LoVo (cell line): ENCODE measurements around the gene PDE9A.

ENCODE experiments used
- DNase-seq: peaks from one replicate; pipeline ENCODE4 v3.0.0-alpha.2; 2016; ENCODE audit warnings: low spot score

Gene PDE9A

GRCh38 chr21:42688226-42688840 lies 34.9 kb downstream of the PDE9A start:
- no peak for DNase-seq

DNA sequence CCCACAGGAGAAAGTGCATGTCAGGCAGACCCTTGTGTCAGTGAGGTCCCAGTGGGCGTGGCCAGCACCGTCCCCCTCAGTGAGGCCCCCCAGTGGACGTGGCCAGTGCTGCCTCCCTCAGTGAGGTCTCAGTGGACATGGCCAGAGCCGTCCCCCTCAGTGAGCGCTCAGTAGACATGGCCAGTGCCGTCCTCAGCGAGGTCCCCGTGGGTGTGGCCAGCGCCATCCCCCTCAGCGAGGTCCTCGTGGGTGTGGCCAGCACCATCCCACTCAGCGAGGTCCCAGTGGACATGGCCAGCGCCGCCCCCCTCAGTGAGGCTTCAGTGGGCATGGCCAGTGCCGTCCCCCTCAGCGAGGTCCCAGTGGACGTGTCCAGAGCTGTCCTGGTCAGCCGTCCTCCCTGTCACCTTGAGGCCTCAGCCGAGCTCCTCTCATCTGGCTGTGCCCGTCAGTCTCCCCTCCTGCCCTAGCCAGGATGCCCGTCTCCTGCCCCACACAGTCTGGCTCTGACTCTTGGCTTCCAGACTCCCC lies 35.5 kb downstream of the PDE9A start:
- DNase-seq, result no peak

GRCh38 chr21:42690586-42690985 lies 37.2 kb downstream of the PDE9A start:
- no peak for DNase-seq

DNA sequence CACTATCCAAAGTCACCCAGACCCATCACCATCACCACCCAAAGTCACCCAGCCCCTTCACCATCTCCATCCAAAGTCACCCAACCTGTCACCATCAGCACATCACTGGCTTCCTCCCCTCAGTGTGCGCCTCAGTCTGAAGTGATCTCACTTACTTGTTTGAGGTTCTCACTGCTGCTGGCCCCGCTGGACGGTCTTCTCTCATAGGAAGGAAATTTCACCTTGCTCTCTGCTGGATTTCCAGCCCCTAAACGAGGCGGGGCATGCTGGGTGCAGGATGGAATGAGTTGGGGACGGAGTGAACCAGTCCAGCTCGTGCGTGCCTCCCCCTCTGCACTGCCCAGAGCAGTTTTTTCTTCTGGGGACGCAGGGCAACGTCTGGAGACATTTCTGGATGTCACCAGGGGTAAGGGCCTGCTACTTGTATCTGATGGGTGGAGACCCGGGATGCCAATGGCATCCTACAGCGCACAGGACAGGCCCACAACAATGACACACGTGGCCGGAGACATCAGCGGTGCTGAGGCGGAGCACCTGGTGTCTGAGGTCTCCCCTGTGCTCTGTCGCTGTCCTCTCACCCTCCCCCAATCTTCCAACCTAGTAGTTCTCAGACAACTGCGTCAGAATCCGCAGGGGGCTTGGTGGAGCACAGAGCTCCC lies 38.6 kb downstream of the PDE9A start:
- no peak for DNase-seq

- no peak for DNase-seq
Observed at GRCh38 chr21:42692688-42693087, 39.3 kb downstream of the PDE9A start.

DNA sequence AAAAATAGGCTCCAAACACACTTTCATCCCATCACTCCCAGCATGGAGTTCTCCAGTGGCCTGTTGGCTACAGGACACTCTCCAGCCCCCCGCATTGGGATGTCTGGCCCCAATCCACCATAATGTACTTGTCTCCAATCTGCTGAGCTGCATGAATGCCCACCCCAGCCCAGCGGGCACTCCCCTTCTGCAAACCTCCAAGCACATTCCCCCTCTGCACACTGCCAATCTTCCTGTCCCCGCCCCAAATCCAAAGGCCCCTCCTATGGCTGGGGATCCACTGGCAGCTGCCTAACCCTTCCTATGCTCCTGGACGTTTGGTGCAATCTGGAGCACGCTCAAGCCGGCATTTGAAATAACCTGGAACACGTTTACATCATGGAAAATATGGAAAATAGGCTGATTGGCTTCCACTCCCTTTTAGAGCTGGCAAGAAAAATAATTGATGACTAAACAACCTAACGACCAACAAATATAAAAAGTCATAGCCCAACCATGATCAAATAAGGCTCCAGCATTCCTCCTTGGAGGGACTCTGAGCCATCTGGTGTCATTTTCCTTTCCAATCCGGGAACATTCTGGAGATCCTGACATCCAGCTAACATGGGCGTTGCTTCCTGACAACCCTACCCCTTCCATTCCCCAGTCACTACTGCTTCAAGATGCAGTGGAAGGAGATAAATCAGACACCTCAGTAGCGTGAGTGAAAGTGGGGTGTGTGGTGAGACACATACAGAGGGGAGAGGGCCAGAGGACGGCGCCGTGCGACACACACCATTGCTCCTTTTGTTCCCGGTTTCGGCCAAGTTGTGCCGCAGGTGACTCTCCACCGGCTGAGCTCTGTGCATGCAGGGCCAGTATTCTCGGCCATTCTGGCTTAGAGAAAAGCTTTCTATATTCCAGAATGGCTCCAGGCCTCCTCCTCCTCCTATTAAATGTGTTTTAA lies 41.6 kb downstream of the PDE9A start:
- DNase-seq, result no peak

GRCh38 chr21:42695697-42696380 lies 42.4 kb downstream of the PDE9A start:
- no peak for DNase-seq

GRCh38 chr21:42696501-42697040 lies 43.1 kb downstream of the PDE9A start:
- DNase-seq, result no peak

- DNase-seq, result no peak
Observed at GRCh38 chr21:42698733-42699132, 45.3 kb downstream of the PDE9A start.

DNA sequence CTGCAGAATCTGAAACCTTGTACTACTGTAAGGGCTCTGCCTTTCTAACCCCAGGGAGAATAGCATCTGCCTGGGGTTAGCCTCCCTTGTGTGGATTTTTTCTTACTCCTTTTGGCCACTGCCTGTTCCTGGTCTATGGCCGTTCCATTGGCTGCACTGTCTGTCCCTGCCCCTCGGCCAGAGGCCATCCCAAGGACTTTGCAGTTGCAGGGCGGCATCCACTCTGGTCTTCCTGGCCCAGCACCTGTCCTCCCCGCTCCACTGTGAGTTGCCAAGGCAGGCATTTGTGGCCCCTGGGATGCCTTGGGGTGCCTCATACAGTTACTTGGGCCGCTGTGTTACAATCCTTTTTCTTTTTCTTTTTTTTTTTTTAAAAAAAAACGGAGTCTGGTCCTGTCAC lies 45.8 kb downstream of the PDE9A start:
- DNase-seq, result no peak

- DNase-seq, result no peak
Observed at GRCh38 chr21:42701706-42702456, 48.5 kb downstream of the PDE9A start.

DNA sequence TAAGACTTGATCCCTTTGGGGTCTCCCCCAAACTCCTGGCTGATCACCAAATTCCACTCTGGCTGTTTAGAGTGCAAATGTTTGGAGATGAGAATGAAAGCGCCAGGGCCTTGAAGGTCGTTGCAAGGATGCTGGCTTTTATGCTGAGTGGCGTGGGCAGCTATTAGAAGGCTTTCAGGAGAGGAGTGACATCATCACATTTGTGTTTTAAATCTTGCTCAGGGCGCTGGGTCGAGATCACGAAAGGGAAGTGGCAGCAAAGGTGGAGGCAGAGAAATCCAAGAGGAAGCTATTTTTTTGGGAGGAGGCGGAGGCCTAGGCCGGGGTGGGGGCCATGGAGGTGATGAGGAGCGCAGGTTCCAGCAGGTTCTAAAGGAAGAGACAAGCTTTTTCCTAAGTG lies 49.3 kb downstream of the PDE9A start:
- DNase-seq, result no peak

DNA sequence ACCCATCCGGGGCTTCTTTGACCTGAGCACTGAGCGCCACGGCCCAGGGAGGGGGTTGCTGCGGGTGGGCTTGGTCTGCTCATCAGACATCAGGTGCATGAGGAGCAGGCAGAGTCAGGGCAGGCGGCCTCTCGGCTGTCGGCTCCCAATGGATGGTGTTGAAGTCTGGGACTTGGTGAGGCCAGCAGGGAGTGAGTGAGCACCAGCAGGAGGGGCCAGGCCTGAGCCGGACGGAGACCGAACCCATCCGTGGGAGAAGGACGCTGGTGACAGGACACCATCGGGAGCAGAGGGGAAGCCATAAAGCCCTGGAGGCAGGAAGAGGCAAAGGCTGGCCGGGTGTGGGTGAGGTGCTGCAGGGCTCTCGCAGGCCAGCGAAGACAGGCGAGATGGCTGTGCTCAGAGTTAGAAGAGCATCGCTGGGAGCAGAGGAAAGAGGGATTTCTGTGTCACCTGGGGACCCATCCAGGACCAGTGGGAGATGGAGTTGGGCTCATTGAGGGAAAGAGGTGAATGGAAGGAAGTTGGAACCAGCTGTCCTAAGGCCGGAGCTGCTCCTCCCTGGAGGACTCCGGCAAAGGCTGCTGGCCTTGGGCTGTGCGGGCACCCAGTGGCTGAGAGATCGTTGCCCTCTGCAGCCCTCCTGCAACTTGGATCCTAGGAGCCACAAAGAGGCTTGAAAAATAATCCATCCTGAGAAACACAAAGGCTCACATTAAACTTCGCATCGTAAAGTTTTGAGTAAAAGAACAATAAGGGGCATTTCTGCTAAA lies 49.9 kb downstream of the PDE9A start:
- DNase-seq, result no peak

GRCh38 chr21:42703965-42704364 lies 50.5 kb downstream of the PDE9A start:
- no peak for DNase-seq

- no peak for DNase-seq
Observed at GRCh38 chr21:42704861-42705260, 51.4 kb downstream of the PDE9A start.

- no peak for DNase-seq
Observed at GRCh38 chr21:42705346-42705745, 51.9 kb downstream of the PDE9A start.

GRCh38 chr21:42705746-42706374 lies 52.4 kb downstream of the PDE9A start:
- no peak for DNase-seq

DNA sequence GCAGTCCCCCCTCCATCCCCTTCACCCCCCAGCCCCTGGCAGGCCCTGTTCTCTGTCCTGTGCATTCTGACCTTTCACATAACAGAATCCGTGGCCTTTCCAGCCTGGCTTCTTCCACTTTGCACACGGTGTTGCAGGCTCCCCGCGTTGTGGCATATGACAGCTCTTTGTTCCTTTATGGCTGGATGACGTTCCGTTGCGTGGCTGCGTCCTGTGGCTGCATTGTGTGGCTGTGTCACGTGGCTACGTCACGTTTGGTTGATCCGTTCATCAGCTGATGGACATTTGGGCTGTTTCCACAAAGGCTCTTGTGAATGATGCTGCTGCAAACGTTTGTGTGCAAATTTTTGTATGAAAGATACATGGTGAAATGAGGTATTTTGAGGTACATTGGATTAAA lies 53.3 kb downstream of the PDE9A start:
- DNase-seq, result no peak

GRCh38 chr21:42707207-42707830 lies 53.9 kb downstream of the PDE9A start:
- no peak for DNase-seq
